NCI-H2171 (cell line): ENCODE measurements around the gene PDGFC.
"Not testable (repeated sequence)": the region's sequence is repeated elsewhere in the genome, so short reads cannot be mapped to it uniquely, and the experiment has no call there.

Experiments
- DNase-seq: peaks from one replicate; lab custom pipeline; 2025; lab: John Stamatoyannopoulos, UW

The PDGFC gene

DNA sequence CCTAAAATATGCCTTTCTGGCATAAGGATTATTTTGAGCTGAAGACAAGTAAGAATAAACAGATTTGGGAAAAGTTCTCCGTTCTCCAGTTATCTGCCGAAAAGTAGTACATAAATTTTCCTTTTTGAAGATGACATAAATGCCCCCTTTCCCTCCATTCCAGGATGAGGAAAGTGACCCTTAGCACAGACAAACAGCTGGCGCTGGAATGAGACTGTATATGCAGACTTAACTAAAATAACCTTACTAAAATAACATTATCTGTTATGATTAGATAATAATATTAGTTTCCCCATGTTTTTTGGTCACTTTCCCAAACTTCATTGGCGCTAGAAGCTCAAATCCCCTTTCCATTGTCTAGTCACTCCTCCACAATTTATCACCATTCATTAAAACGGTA lies 21.5 kb downstream of the PDGFC start:
- no peak for DNase-seq

DNA sequence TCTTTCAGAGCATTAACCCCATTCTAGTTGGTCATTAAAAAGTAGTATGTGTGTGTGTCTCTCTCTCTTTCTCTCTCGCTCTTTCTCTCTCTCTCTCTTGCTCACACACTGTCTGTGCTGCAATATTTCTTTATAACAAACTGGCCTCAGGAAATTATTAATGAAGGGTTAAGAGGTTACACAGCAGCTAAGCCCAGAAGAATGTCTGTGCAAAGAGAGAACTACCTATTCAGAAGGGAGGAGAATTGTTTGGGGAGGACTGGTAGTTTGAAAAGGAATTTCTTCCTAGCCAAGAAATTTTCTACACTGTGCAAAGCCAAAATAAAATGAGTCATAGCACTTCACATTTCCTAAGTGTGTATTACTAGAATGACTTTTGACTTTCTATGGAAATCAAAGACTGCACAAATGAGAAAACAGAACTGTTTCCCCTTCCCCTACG lies 22.2 kb downstream of the PDGFC start:
- DNase-seq: no peak

DNA sequence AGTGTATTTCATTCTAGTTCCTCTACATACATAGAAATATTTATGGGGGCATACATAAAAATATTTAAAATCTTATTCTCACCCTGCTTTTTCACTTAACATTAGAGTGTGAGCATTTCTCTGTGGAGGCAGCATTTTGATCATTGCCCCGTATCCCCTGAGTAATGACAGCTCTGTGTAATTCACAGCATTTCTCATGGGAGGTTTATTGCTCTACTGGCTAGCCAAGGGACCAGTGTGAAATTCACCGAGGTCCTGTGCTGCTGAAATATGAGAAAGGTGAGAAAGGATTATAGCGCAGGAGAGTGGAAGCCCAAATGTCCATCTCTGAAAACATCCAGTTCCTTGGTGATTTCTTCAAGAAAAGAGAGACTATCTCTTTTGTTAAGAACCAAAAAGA lies 22.9 kb downstream of the PDGFC start:
- no peak for DNase-seq

DNA sequence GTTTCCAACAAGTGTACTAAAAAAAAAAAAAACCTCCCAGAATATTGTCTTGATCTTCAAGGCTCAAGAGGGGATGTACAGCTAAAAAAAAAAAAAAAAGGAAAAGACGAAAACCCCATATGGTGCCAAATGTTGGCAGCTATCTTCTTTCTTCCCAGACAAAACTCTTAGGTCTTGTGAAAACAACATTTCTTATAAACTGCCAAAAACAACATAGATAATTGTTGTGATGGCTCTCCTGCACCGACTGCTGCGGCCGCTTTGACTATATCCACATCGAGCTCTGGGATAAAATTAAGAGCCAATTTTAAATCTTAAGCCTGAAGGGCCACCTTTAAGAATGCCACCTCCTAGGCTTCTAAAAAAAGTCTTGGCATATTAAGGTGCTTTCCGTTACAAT lies 23.5 kb downstream of the PDGFC start:
- no peak for DNase-seq

DNA sequence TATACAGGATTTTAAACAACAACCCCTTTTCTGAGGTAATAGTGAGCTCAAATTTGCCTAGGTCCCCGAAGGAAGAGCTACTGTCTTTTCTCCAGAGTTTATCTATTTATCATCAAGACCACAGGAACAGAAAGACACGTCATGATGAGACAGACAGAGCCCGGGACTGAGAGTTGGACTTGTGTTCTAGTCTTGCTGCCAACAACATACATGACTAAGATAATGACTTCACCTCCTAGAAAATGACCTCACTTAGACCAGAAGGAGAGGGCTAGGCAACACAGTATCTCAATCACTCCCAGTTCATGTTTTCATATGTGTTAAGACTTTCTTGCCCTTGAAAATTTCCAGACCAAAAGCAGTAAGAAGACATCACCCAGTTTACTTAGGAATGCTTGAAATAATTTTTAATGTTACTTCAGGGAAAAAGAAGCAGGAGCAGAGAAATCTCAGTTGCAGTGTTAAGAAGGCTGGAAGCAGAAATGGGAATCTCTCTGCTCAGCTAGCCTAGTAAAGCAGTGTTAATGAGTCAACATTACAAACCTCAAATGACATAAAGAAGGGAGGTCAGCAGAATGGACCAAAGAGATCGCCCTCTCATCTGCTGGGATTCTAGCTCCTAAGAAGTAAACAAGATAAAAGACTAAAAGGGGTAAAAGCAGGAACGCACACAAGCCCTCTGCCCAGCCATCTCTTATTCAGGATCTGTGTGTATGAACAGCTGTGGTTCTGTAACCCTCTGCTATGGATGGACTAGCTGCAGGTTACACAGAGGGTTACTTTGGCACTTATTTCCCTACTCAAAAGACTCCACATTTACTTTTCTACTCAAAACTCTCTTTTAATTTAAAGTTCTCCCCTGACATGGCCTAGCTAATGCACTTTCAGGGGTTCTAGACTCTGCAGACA lies 24.8 kb downstream of the PDGFC start:
- no peak for DNase-seq

DNA sequence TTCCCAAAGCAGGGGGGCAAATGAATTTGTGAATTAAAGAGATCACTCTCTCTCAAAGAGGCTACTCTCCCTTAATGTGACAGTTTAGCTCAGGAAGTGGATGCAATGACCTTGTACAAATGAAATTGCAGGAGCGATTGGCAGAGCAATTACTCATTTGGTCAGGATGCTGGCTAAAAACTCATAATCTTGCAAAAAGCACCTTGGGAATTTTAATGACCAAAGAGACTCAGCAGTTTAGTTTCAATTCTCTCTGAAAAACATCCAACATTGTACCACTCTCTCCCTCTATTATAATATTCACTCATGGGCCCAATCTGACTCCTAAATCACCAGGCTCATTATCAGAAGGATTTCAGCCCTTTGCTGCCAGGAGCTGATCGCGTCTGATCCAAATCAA lies 26.1 kb downstream of the PDGFC start:
- no peak for DNase-seq

DNA sequence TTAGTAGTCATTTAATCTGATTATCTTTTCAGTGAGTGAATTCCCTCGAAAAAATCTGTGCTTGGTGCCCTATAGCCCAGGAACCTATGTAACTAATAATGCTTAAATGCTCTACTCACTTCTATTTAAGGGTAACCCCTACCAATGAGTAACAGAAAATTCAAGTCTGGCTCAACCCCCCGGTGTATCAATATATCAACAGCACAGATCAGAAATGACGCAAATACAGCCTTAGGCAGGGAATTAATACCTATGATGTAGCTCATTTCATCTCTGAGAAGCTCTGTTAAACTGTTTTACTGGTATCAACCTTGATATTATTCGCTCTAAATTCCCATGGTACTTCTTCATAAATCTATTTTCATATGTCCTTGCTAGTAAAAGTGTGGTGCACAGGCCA lies 28.6 kb downstream of the PDGFC start:
- no peak for DNase-seq

DNA sequence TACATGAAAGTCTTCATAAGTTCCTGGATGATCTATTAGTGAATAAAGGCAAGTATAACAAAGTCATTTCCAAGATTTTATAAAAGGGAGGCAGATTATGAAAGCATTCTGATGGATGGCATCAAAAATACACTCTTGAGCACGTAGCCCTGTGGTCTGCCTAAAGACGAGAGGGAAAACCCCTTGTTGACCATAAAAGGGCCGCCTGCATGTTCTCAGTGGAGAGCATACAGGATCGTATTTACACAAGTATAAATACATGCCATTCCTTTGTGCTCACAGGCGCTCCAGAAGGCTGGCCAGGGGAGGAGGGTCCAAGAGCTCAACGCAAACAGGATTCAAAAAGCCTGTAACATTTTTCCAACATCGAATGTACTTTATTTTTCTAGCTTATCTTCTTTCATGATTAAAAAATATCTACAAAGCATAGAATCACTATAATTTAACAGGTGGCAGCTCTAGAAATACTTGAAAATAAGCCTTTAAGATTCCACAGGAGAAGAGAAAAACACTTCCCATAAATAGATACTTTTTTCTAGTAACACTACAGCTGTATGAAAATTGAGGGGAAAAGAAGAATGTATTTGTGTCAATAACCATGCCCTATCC lies 29.6 kb downstream of the PDGFC start:
- DNase-seq: no peak

DNA sequence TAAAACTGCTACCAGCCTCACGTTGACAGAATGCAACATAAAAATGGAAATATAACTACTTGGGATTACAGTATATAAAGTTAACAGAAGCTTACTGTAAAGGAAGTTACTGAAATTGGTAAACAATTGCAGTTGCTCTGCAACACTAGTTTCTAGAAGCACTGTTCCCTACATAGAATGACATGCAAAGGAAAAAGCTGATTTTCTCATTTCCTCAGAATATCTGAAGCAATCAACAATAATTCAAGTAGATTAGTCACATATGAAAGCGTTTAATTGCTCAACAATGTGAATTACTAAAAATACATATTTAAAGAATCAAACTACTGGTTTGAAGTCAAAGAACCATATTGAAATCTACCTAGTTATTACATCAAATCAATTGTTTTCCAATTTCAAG lies 31.8 kb downstream of the PDGFC start:
- DNase-seq: no peak

DNA sequence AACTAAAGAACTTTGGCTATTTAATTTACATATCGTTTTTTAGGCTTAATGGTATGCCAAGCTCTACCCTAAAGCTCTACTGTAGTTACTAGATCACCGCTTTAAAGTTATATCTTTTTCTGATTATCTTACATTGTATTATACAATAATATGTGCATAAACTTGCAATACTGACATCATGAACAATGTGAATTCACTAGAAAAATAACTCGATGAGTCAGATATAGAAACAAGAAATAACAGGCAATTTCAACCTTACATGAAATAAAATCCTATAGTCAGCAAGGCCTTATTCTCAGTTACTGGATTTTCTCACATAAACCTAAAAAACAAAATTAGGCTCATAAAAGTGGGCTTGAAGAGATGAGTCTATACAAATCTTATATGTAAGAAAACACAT lies 32.5 kb downstream of the PDGFC start:
- no peak for DNase-seq

DNA sequence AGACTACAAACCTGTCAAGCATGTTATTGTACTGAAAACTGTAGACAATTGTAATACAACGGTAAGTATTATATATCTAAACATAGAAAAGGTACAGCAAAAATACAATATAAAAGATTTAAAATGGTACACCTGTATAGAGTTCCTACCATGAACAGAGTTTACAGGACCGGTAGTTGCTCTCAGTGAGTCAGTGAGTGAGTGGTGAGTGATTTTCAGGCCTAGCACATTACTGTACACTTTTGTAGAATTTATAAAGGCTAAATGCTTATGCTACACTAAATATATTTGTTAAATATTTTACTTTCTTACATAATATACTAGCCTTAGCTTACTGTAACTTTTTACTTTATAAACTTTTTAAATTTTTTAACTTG lies 37.4 kb downstream of the PDGFC start:
- DNase-seq: no peak

DNA sequence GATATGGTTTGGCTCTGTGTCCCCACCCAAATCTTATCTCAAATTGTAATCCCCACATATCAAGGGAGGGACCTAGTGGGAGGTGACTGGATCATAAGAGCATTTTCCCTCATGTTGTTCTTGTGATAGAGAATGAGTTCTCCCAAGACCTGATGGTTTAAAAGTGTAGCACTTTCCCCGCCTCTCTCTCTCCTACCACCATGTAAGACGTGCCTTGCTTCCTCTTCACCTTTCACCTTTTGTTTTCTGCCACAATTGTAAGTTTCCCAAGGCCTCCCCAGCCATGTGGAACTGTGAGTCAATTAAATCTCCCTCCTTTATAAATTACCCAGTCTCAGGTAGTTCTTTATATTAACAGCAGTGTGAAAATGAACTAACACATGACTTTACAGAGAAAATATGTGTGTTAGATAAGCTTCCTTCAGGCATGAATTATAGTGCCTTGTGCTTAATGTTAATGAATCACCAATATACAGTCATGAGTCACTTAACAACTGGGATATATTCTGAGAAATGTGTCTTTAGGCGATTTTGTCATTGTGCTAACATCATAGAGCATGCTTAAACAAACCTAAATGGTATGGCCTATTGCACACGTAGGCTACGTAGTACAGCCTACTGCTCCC lies 37.9 kb downstream of the PDGFC start:
- DNase-seq: no peak

DNA sequence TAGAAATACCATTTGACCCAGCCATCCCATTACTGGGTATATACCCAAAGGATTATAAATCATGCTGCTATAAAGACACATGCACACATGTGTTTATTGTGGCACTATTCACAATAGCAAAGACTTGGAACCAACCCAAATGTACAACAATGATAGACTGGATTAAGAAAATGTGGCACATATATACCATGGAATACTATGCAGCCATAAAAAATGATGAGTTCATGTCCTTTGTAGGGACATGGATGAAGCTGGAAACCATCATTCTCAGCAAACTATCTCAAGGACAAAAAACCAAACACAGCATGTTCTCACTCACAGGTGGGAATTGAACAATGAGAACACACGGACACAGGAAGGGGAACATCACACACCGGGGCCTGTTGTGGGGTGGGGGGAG lies 39.2 kb downstream of the PDGFC start:
- DNase-seq: not testable (repeated sequence)

DNA sequence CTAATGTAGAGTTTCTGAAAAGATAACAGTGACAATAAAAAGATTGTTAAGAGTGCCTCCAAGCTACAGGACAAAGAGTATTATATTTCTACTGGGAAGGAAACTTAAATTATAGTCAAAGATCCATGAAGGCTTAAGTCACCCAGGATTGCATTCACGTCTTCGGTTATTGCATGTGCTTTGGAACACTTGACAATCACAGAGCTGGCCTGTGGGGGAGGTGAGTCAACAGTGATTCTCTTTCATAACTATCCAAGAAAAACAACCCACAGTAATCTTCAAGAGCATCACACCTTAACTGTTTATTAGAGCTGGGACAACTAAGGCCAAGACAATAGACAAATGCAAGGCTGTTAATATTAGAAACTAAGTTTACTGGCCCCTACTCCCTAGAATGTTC lies 40.3 kb downstream of the PDGFC start:
- no peak for DNase-seq

DNA sequence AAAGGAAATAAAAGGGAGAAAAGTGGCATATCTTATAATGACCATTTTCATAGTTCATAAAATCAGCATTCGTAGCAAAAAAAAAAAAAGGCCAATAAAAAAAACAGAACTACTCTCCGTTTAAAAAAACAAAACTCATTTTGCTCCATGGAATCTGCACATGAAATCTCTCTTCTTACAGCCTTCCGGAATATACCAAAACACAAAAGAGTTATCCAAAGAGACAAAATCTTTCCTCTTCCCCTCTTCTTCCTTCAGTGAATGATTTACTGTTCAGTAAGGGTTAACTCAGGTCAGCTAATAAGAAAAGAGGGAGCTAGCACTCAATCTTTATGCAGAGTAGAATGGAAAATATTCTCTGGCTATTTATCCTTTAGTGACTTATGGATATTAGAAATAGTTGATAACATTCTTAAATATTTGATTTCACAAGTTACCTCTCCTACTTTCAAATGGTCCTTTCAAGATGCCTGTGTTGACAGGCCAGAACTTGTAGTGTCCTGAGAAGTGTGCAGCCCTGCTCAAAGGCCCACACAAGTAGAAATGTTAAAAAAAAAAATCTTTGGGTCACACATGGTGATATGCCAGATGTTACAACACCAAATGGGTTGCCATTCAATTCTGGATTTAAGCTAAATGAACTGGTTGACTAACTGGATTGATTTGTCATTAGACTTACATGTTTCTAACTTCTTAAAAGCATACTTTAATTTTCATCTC lies 42.1 kb downstream of the PDGFC start:
- no peak for DNase-seq

DNA sequence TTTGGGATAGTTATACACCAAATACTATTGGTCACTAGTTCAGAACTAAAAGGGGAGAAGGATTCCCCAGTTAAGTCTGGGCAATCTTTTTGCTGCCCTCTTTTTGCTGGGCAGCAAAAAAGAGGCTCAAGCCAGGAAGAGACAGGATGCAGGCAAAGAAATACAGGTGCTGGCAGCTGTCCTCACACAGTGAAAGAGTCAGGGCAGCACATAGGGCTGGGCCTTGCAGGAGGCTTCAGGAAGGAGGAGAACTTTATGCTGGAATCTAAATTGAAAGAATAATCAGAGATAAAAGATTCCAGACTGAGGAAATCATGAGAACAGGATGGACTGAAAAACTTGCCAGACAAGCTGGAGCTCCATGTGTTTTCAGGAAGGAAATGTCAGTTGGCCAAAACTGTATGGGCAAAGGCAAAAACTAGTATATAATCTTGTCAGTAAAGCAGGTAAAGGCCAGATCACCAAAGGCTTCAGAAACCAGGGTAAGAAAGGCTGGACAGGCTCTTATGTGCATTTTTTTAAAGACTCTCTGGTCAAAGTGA lies 46.8 kb downstream of the PDGFC start:
- DNase-seq: no peak

DNA sequence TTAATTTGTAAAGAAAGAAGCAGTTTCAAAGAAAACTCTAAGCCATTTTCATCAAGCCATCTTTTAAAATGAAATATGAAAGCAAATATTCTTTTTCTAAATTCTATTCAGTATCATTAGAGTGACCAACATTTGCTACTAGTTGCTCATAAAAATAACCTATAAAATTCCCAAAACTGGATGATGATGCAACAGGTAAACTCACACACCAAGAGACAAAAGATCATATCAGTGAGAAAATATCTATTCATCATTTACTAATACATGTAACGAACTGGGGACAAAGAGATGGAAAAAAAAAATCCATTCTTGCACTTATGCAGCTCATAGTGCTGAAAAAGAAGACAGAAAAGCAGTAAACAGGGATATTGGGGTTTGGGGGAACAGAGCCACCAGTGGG lies 48.1 kb downstream of the PDGFC start:
- DNase-seq: no peak

DNA sequence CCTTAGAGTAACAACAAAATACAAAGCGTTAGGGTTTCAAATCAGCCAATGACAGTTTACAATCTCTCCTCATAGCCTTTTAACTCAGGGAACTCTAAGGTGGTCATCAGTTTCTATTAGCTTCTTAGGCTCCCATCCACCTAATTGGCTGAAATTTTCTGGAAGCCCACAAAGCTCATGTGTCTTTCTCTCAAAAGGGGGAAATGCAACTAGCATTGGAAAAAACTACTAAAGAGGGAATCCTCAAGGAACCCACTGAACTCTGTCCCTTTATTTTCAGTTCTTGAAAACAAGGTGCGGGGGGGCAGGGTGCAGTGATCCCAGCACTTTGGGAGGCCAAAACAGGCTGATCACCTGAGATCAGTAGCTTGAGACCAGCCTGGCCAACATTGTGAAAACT lies 56.4 kb downstream of the PDGFC start:
- DNase-seq: no peak

DNA sequence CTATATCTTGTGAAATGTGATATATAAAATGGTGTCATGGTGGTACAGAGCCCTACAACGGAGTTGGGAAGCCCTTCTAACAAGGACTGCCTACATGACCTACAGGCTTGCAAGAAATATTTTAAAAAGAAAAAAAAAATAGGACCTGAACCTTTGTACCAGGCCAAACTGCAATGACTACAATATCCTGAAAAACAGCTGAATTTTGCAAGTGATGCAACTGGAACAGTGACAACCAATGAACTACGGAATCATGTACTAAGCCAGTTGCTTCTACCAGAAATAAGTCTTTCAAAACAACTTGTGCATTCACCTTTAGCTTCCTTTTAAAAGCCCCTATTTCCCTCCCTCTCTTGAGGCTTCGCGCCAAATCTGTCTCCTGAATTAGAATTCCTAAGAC lies 58.4 kb downstream of the PDGFC start:
- no peak for DNase-seq

DNA sequence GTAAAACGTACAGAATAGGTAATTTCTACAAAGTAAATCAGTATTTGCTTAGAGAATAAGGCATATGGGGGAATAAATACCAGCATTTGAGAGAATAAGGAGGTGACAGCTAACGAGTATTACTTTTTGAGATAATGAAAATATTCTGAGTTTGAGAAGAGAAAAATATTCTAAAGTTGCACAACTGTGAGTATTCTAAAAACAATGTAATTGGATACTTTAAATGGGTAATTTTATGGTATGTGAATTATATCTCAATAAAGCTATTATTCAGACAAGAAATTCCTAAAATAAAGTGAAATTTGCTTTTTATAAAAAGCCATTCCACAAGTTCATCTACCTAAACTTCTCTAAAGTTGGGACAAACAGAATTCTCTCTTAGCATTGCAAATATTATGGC lies 62.6 kb downstream of the PDGFC start:
- no peak for DNase-seq

DNA sequence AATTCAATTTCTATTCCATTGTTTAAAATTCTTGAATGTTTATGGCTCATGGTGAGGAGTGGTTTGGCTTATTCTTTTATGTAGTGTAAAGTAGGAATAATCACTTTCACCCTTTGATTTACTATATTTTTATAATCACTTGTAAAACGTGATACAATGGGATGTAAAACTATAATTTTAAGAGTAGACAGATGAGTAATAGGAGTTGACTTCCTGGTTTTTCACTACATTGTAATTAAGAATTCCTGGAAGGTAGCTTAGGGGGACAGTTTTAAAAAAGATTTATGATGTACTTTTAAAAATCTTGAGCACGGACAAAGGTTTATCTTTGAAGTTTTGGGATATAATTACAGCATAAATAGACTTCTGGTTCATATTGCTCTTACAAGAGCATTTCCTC lies 65.3 kb downstream of the PDGFC start:
- DNase-seq: no peak

DNA sequence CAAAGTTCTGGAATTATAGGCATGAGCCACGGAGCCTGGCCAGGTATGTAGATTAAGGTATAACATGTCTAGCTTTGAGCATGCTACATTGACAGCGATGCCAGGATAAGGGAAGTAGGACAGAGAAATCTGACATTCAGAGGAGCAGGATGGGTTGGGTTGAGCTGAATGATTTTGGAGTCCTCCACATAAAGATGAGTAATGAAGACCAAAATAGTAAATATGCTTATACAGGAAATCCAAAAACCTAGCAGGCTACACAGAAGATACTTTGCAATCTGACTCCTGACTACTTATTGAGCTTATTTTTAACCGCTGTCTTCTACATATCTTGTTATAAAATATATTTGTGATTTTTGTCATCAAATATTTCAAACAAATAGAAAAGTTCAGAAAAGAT lies 69.7 kb downstream of the PDGFC start:
- no peak for DNase-seq
